ENCODE results near the gene FUOM.

DNA sequence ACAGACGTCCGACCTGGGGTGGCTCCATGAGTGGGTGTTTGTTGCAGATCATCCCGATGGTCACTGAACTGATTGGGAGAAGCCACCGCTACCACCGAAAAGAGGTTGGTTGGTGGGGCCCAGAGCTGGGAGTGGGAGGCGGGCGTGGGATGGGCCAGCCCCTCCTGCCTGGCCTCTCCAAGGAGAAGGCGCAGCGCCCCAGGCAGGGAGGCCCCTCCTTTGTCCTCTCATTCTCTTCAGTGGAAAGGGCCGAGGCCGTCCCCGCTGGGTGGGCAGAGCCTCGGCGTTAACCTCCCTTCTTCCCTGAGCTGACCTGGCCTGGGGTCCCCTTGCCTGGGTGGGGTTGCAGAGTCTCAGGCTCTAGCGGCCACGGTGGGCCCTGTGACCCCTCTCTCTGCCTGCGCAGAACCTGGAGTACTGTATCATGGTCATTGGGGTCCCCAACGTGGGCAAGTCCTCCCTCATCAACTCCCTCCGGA, 41.3 kb upstream of the FUOM start:
- TF ChIP-seq, protein P1, sequence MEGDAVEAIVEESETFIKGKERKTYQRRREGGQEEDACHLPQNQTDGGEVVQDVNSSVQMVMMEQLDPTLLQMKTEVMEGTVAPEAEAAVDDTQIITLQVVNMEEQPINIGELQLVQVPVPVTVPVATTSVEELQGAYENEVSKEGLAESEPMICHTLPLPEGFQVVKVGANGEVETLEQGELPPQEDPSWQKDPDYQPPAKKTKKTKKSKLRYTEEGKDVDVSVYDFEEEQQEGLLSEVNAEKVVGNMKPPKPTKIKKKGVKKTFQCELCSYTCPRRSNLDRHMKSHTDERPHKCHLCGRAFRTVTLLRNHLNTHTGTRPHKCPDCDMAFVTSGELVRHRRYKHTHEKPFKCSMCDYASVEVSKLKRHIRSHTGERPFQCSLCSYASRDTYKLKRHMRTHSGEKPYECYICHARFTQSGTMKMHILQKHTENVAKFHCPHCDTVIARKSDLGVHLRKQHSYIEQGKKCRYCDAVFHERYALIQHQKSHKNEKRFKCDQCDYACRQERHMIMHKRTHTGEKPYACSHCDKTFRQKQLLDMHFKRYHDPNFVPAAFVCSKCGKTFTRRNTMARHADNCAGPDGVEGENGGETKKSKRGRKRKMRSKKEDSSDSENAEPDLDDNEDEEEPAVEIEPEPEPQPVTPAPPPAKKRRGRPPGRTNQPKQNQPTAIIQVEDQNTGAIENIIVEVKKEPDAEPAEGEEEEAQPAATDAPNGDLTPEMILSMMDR (IDR thresholded peaks at IDR 0.05) = no peak
- no peak for TF ChIP-seq POLR2A (IDR thresholded peaks at IDR 0.05)

Measured in uterus (tissue), 2 donors.